Activated CD4-positive, alpha-beta T cell treated with anti-CD3 and anti-CD28 coated beads for 36 hours (primary cell): ENCODE data around the gene EXOSC9. TPM values are rescaled to one million over a fixed set of nuclear protein-coding genes. Genes with fewer than 3 reads are reported as not detected.
A peak's percentile ranks its signal among the peaks of the same experiment; 100 is the strongest.

Experiments
- ATAC-seq: fragments of 200-7000 bp; cut with Tn5 transposase; one replicate; pipeline ENCODE4 v1.10.0; 2021; ENCODE audit warnings: mild to moderate bottlenecking, moderate library complexity
- CTCF ChIA-PET: fragments of 350-600 bp; sonication (Branson Sonifier 250); formaldehyde crosslinking; loops from one replicate; lab custom pipeline; 2021; ENCODE audit warnings: antibody characterized with exemption; lab: Charles Lee
- POLR2A ChIA-PET: fragments of 350-600 bp; sonication (Branson Sonifier 250); formaldehyde crosslinking; loops from one replicate; lab custom pipeline; 2021; ENCODE audit warnings: antibody characterized with exemption, inconsistent platforms; lab: Charles Lee
- DNase-seq: peaks from one replicate; pipeline ENCODE4 v3.0.0-alpha.2; 2020
- H3K27ac Mint-ChIP-seq: one replicate; pipeline ENCODE4 v1.8.0; 2021; ENCODE audit warnings: mixed read lengths
- H3K27me3 Mint-ChIP-seq: one replicate; pipeline ENCODE4 v1.8.0; 2021; ENCODE audit warnings: mixed read lengths
- H3K36me3 Mint-ChIP-seq: one replicate; pipeline ENCODE4 v1.8.0; 2021; ENCODE audit warnings: low read depth, mixed read lengths
- H3K4me1 Mint-ChIP-seq: one replicate; pipeline ENCODE4 v1.8.0; 2021; ENCODE audit warnings: mixed read lengths
- H3K4me3 Mint-ChIP-seq: one replicate; pipeline ENCODE4 v1.8.0; 2021; ENCODE audit warnings: mild to moderate bottlenecking, moderate library complexity, mixed read lengths
- H3K9me3 Mint-ChIP-seq: one replicate; pipeline ENCODE4 v1.8.0; 2021; ENCODE audit warnings: low read depth, mixed read lengths
- intact Hi-C, 2 experiments: fragments of 100-400 bp; cut with DNase I in 1 of 2; cut with micrococcal nuclease in 1 of 2; formaldehyde crosslinking; loops; one replicate each; pipeline versions ENCODE4 v1.14.2 to v1.15.1; 2022 to 2024; cut with DNase I, micrococcal nuclease
- total RNA-seq, 2 experiments: library from RNA; stranded (reverse); gene quantifications; one replicate each; pipeline ENCODE4 v1.2.3, GENCODE V29; 2021

Gene EXOSC9
- total RNA-seq, 2 experiments from 2014 or later, result 85.4 to 94.5 TPM

DNA sequence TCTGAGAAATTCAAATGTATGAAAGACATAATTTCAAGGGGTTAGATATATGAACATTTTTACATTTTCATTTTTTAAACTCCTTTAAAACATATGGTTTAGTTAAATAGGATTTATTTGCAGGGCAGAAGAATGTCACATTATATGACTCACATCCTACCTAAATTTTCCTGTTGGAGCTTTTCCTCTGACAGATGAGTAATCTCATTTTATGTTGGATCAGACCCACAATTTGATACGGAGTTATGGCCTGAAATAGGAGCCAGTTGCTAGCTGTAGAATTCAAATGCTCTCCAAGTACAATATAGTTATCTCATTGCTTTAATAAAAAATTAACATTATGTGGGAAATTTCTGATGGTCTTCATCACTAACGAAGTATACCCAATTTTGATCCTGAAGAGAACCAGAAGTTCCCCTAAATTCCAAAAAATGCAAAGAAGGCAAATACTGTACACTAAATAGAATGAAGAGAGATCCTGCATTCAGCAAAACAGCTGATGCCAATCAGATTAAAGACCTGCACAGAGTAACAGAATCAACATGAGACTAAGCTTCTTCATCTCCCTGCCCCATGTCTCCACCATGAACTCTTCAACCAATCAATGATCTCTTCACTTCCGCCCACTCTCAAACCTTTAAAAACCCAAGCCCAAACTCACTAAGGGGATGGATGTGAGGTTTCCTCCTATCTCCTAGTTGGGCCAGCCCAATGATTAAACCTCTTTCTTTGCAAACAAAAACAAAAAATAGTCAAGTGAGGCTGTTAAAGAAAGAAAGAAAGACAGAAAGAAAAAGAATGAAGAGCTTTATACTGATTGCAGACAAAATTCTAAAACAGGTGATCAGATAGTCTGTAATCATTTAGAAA is 10.9 kb upstream of the EXOSC9 start:
- peaks cover 9% of the 10 kb centered on the region for H3K4me1 Mint-ChIP-seq
- POLR2A ChIA-PET, result no interaction called here
- no peaks in the 10 kb centered on the region for H3K36me3 Mint-ChIP-seq
- H3K9me3 Mint-ChIP-seq, result no peaks in the 10 kb centered on the region
- CTCF ChIA-PET, result interaction anchor here (0.6 to 1.0 kb wide), 4 partner anchors 12 to 173 kb away, joined by 3 to 5 read pairs (median 4); no protein-coding TSS in a partner anchor
- DNase-seq, result no peak
- no peak overlapping the region for H3K4me3 Mint-ChIP-seq
- intact Hi-C loops, result no loop called here
- peaks cover 17% of the 10 kb centered on the region for H3K27me3 Mint-ChIP-seq
- ATAC-seq, result no peak
- no peak overlapping the region for H3K27ac Mint-ChIP-seq

DNA sequence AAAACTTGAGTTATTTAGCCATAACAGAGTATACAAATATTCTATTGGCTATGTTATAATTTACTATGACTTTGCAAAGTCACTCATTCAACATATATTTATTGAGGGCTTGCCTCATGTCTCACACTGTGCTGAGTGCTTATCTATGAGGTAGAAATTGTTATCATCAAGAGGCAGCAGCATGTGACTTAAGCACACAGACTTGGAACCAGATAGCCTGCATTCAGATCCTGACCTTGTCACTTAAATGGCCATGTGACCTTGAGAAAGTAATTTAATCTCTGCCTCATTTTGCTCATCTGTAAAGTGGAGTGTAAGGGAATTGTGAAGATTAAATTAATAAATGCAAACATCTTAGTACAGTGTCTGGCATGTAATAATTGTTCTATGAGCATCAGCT is 10.1 kb upstream of the EXOSC9 start:
- Mint-ChIP-seq H3K27me3 (peaks cover 14% of the 10 kb centered on the region), H3K36me3 (no peaks in the 10 kb centered on the region), H3K27ac (no peak overlapping the region), H3K4me1 (peaks cover 14% of the 10 kb centered on the region), H3K9me3 (no peaks in the 10 kb centered on the region), H3K4me3 (no peak overlapping the region)
- ATAC-seq (no peak), DNase-seq (no peak)
- ChIA-PET POLR2A (no interaction called here), CTCF (interaction anchor here (1.0 kb wide), 1 partner anchor 13 kb away, joined by 3 read pairs; no protein-coding TSS in a partner anchor)
- intact Hi-C loops, result no loop called here

DNA sequence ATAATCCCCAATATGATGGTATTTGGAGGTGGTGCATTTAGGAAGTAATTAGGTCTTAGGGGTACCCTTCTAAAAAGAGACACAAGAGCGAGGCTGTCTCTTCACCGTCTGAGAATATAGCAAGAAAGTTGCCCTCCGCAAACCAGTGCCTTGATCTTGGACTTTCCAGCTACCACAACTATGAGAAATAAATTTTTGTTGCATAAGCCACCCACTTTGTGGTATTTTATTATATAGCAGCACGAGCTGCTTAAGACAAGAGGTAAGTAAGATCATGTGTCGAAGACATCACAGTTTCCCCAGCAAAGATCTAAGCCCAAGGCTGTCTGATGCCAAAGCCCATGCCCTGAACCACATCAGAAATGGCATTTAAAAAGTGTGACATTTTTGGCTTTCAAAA is 9.6 kb upstream of the EXOSC9 start:
- H3K27ac Mint-ChIP-seq, result no peak overlapping the region
- H3K36me3 Mint-ChIP-seq, result no peaks in the 10 kb centered on the region
- H3K9me3 Mint-ChIP-seq, result no peaks in the 10 kb centered on the region
- ChIA-PET CTCF (no interaction called here), POLR2A (no interaction called here)
- peaks cover 15% of the 10 kb centered on the region for H3K4me1 Mint-ChIP-seq
- DNase-seq (no peak), ATAC-seq (no peak)
- H3K27me3 Mint-ChIP-seq, result peaks cover 14% of the 10 kb centered on the region
- intact Hi-C loops, result no loop called here
- no peak overlapping the region for H3K4me3 Mint-ChIP-seq

DNA sequence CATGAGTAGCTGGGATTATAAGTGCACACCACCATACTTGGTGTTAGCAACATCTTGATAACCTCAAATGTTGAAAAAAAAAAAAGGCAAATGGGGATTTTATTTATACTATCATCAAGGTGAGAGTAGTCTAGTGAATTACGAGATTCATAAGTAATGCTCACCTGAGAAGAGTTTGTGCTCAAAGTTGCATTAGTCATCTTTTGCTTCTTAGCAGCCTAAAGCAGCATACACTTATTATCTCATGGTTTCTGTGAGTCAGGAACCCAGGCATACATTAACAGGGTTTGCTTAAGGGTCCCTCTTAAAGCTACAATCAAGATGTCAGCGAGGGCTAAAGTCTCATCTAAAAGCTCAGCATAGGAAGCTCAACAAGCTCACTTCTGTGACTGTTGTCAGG is 8.2 kb upstream of the EXOSC9 start:
- H3K27me3 Mint-ChIP-seq, result peaks cover 12% of the 10 kb centered on the region
- intact Hi-C loops, result no loop called here
- CTCF ChIA-PET, result no interaction called here
- POLR2A ChIA-PET, result no interaction called here
- no peaks in the 10 kb centered on the region for H3K9me3 Mint-ChIP-seq
- no peak overlapping the region for H3K27ac Mint-ChIP-seq
- ATAC-seq (no peak), DNase-seq (no peak)
- no peak overlapping the region for H3K4me3 Mint-ChIP-seq
- H3K4me1 Mint-ChIP-seq, result peaks cover 15% of the 10 kb centered on the region
- H3K36me3 Mint-ChIP-seq, result no peaks in the 10 kb centered on the region

DNA sequence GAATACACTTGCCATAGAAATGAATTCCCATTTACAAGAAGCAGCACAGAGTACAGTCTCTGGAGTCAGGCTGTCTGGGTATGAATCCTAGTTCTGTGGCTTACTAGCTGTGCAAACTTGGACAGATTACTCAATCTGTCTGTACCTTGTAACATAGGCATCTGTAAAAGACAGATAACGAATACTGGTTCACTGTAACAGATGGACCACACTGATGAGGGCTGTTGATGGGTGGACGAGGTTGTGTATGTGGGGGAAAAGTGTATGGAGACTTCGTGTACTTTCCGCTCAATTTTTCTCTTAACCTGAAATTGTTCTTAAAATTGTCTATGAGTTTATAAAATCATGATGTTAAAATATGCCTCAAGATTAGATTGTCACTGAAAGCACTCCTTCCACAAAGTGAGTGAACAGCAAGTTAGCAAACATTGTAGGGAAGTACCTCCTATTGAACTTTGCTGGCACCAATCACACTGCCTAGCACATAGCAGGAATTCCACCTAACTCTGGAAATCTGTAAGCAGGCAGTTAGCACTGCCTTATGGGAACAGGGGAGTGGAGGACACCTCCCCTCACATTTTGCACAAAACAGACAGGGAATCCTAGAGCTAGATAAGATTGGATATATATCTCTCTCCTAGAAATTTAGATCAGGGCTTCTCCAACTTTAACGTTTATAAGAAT is 6.5 kb upstream of the EXOSC9 start:
- ATAC-seq (no peak), DNase-seq (no peak)
- Mint-ChIP-seq H3K27ac (no peak overlapping the region), H3K36me3 (no peaks in the 10 kb centered on the region), H3K27me3 (peaks cover 5% of the 10 kb centered on the region), H3K4me3 (no peak overlapping the region), H3K4me1 (peaks cover 16% of the 10 kb centered on the region), H3K9me3 (no peaks in the 10 kb centered on the region)
- CTCF ChIA-PET, result interaction anchor here (1.3 kb wide), 1 partner anchor 98 kb away, joined by 3 read pairs; the partner anchor contains the start of gene ANXA5
- POLR2A ChIA-PET, result no interaction called here
- intact Hi-C loops, result no loop called here

DNA sequence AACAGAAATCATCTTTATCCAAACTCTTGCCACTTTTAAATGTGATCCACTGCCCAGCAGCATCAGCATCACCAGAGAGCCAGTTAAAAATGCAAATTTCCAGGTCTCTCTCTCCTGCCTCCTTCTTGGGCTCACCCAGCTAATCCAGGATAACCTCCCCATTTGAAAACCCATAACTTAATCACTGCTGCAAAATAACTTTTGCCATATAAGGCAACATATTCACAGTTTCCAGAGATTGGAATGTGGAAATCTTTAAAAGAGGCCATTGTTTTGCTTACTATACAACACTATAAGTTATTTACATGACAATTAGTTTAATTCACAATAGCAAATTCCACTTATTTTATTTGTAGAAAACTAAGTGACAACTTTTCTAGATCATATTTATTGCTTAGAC is 4.8 kb upstream of the EXOSC9 start:
- Mint-ChIP-seq H3K27ac (no peak overlapping the region), H3K4me1 (peaks cover 27% of the 10 kb centered on the region), H3K27me3 (peaks cover 2% of the 10 kb centered on the region), H3K4me3 (no peak overlapping the region), H3K9me3 (no peaks in the 10 kb centered on the region), H3K36me3 (peaks cover 3% of the 10 kb centered on the region)
- DNase-seq, result no peak
- ChIA-PET CTCF (no interaction called here), POLR2A (interaction anchor here (0.7 kb wide), 1 partner anchor 28 kb away, joined by 6 read pairs; no protein-coding TSS in a partner anchor)
- intact Hi-C loops, result no loop called here
- ATAC-seq, result no peak

DNA sequence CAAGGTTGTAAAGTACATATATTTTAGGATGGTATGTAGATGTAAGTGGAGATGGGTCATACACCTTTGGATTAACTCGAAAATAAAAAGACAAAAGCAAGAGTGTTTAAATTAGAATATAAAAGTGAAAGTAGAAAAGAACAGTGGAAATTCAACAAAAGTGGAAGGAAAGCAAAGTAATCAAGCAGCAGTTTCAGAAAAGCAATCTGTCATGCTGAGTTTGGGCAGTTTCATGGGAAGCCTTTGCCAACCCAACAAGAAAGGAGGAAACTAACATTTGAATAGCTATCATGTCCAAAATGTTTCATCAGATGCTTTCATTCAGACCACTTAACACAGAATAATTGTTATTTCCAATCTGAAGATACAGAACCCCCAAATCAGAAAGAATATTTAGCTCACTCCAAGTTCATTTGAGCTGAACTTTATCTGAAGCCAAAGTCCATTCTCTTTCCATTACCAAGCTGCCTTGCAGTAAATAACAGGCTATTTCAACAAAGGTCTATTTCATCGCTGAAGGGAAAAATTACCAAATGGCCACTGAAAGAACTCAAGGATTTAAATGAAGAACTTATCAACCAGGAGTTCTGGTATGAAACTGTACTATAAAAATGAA is 1.8 kb upstream of the EXOSC9 start:
- ChIA-PET CTCF (interaction anchor here (0.6 to 0.8 kb wide), 2 partner anchors 12 to 743 kb away, joined by 3 read pairs; no protein-coding TSS in a partner anchor), POLR2A (no interaction called here)
- Mint-ChIP-seq H3K4me3 (peak overlapping the region; percentile 93), H3K27me3 (no peaks in the 10 kb centered on the region), H3K9me3 (no peaks in the 10 kb centered on the region), H3K36me3 (peaks cover 22% of the 10 kb centered on the region), H3K4me1 (peaks cover 43% of the 10 kb centered on the region), H3K27ac (peak overlapping the region; percentile 99)
- DNase-seq, result no peak
- no peak for ATAC-seq
- intact Hi-C loops, result no loop called here

DNA sequence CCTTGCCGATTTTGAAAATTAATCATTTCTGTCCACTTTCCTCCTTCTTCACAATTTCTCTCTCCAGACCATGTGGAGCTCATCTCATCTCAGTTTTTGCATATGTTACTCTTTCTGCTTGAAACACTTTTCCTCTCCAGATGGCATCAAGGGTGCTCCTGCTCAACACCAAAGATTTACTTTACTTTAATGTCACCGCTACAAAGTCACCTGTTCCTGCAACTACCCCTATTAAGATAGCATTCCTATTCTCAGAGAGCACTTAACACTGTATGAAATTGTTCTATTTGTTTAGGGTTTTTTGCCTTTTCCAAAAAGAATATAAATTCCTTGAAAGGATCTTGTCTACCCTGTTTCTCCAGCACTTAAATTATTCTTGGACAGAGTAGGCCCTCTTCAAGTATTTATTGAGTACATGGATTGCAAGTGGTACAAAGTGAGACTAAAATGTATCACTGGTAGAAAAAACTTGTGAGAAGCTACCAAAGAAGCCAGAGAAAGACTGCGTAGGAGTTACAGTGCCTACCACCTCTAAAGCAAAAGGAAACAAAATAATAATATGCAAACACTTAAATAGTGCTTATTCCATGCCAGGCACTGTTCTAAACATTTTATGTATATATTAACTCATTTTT is 1.1 kb upstream of the EXOSC9 start:
- peak overlapping the region; percentile 99 for H3K27ac Mint-ChIP-seq
- no peak for DNase-seq
- CTCF ChIA-PET, result interaction anchor here (0.8 kb wide), 1 partner anchor 12 kb away, joined by 3 read pairs; no protein-coding TSS in a partner anchor
- POLR2A ChIA-PET, result no interaction called here
- H3K27me3 Mint-ChIP-seq, result no peaks in the 10 kb centered on the region
- H3K4me3 Mint-ChIP-seq, result peak overlapping the region; percentile 93
- H3K9me3 Mint-ChIP-seq, result no peaks in the 10 kb centered on the region
- H3K4me1 Mint-ChIP-seq, result peaks cover 48% of the 10 kb centered on the region
- peaks cover 28% of the 10 kb centered on the region for H3K36me3 Mint-ChIP-seq
- ATAC-seq, result no peak
- intact Hi-C loops, result loop anchor here in 1 of 2 experiments (2.0 kb wide), 1 partner anchor 103 kb away; the partner anchor contains the start of gene ANXA5

DNA sequence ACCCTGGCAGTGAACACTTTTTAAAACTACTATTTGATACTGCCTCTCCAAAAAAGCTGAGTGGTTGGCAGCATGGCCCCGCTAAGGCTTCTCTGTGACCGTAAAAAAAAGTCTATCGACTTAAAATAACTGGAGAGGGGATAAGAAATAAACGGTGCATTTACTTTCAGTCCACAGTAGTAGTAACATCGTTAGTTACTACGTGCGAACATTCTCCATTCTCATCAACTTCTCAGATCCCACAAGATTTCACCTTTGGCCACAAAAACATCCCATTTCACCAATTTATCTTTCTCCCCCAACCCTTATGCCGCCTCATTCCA is 524 bp upstream of the EXOSC9 start:
- H3K4me1 Mint-ChIP-seq, result peaks cover 49% of the 10 kb centered on the region
- intact Hi-C loops, result loop anchor here in 1 of 2 experiments (2.0 kb wide), 1 partner anchor 104 kb away; the partner anchor contains the start of gene ANXA5
- ATAC-seq, result peak; percentile 24
- POLR2A ChIA-PET, result interaction anchor here (0.9 to 1.1 kb wide), 3 partner anchors 23 to 85 kb away, joined by 3 to 5 read pairs (median 3); partner anchors contain the start of gene CCNA2
- no peaks in the 10 kb centered on the region for H3K27me3 Mint-ChIP-seq
- CTCF ChIA-PET, result interaction anchor here (1.0 kb wide), 1 partner anchor 24 kb away, joined by 6 read pairs; the partner anchor contains the start of gene CCNA2
- DNase-seq, result no peak
- H3K4me3 Mint-ChIP-seq, result peak overlapping the region; percentile 93
- no peaks in the 10 kb centered on the region for H3K9me3 Mint-ChIP-seq
- H3K27ac Mint-ChIP-seq, result peak overlapping the region; percentile 99
- H3K36me3 Mint-ChIP-seq, result peaks cover 33% of the 10 kb centered on the region

DNA sequence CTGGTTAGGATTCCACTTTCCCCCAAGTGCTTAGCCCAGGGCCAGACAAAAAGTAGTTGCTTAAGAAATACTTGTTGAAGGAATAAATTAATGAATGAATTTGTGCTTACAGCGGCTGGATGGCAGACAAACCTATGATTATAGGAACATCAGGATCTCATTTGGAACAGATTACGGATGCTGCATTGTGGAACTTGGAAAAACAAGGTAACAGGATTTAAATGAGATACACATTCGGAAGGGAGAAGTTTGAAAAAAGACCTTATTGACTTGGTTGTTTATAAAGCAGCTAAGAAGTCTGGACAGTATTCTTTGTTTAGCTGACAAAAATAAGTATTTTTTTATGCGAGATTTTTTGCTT is 572 bp downstream of the EXOSC9 start:
- intact Hi-C loops, result loop anchor here (1.0 to 2.0 kb wide), 5 partner anchors 22 to 351 kb away; partner anchors contain the start of genes ANXA5 (in 2 of the 2), CCNA2 (in 2 of the 2), BBS7 (in 1 of the 2) and BLTP1 (in 1 of the 2)
- Mint-ChIP-seq H3K36me3 (peaks cover 42% of the 10 kb centered on the region), H3K9me3 (no peaks in the 10 kb centered on the region), H3K4me1 (peaks cover 45% of the 10 kb centered on the region), H3K27me3 (no peaks in the 10 kb centered on the region), H3K4me3 (peak overlapping the region; percentile 93), H3K27ac (peak overlapping the region; percentile 99)
- ATAC-seq (no peak), DNase-seq (no peak)
- ChIA-PET CTCF (interaction anchor here (1.0 to 1.5 kb wide), 2 partner anchors 22 to 23 kb away, joined by 3 to 6 read pairs; partner anchors contain the start of gene CCNA2), POLR2A (interaction anchor here (0.6 to 1.1 kb wide), 4 partner anchors 14 to 86 kb away, joined by 3 to 5 read pairs (median 3); partner anchors contain the start of gene CCNA2)
